Measurements from ENCODE around the gene HDGF.
A peak's percentile ranks its signal among the peaks of the same experiment; 100 is the strongest.
"Not testable (repeated sequence)": the region's sequence is repeated elsewhere in the genome, so short reads cannot be mapped to it uniquely, and the experiment has no call there.

Gene HDGF

DNA sequence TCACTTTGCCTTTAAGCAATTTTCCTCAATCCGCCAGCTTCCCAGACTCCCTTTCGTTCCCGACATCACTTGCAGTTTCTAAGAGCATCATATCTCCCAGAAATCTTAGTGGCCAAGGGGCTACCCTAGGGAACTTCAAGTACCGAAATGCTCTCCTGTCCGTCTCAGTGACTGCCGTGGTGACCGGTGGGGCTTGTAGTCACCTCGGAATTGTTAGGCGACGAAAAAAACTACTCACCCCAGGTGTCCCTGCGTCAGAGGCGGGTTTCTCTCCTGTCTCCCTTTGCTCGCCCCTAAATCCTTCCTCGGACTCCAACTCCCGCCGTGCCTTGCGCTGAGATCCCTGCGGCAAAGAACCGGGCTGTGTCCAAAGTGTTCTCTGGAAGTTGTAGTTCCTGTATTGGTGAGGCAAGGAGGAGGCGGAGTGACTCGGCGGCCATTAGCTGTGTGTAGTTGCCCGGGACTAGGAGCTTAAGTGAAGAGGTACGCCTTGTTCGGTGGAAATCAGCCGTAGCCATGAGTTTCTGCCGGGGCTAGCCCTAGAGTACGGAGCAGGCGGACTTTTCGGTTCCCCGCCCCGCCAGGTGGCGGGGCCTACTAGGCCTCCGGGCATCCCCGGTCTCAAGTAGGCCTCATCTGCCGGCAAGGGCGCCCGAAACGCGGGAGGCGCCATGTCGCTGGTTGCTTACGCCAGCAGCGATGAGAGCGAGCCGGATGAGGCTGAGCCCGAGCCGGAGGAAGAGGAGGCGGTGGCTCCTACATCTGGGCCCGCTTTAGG is 15.8 kb upstream of the HDGF start, which contains the start of gene PRCC:
Gene PRCC, plus strand, starts transcription at position 435 of the 778 bp plus-strand sequence. Its CDS starts 237 bp downstream, at position 672.
- peak; percentile 100 for DNase-seq (ENCODE audit: low spot score)

- peak; percentile 40 for DNase-seq (ENCODE audit: low spot score)
Observed at GRCh38 chr1:156766298-156767100, 15.0 kb upstream of the HDGF start.

GRCh38 chr1:156765666-156766065 is 14.2 kb upstream of the HDGF start:
- no peak for DNase-seq (ENCODE audit: low spot score)

DNA sequence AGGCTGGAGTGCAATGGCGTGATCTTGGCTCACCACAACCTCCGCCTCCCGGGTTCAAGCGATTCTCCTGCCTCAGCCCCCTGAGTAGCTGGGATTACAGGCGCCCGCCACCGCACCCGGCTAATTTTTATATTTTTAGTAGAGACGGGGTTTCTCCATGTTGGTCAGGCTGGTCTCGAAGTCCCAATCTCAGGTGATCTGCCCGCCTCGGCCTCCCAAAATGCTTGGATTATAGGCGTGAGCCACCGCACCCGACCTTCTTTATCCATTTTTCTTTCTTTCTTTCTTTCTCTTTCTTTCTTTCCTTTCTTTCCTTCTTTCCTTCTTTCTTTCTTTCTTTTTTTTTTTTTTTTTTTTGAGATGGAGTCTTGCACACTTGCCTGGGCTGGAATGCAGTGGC is 13.7 kb upstream of the HDGF start:
- DNase-seq (ENCODE audit: low spot score): not testable (repeated sequence)

GRCh38 chr1:156760796-156761104 is 9.3 kb upstream of the HDGF start:
- DNase-seq (ENCODE audit: low spot score): no peak

GRCh38 chr1:156760092-156760795 is 8.8 kb upstream of the HDGF start:
- no peak for DNase-seq (ENCODE audit: low spot score)

- DNase-seq (ENCODE audit: low spot score): not testable (repeated sequence)
Observed at GRCh38 chr1:156757572-156758253, 6.2 kb upstream of the HDGF start.

- no peak for DNase-seq (ENCODE audit: low spot score)
Observed at GRCh38 chr1:156756355-156756754, 4.9 kb upstream of the HDGF start.

GRCh38 chr1:156755527-156755950 is 4.1 kb upstream of the HDGF start:
- no peak for DNase-seq (ENCODE audit: low spot score)

GRCh38 chr1:156754219-156754618 is 2.7 kb upstream of the HDGF start:
- DNase-seq (ENCODE audit: low spot score): no peak

- DNase-seq (ENCODE audit: low spot score): no peak
Observed at GRCh38 chr1:156752843-156753482, 1.5 kb upstream of the HDGF start.

DNA sequence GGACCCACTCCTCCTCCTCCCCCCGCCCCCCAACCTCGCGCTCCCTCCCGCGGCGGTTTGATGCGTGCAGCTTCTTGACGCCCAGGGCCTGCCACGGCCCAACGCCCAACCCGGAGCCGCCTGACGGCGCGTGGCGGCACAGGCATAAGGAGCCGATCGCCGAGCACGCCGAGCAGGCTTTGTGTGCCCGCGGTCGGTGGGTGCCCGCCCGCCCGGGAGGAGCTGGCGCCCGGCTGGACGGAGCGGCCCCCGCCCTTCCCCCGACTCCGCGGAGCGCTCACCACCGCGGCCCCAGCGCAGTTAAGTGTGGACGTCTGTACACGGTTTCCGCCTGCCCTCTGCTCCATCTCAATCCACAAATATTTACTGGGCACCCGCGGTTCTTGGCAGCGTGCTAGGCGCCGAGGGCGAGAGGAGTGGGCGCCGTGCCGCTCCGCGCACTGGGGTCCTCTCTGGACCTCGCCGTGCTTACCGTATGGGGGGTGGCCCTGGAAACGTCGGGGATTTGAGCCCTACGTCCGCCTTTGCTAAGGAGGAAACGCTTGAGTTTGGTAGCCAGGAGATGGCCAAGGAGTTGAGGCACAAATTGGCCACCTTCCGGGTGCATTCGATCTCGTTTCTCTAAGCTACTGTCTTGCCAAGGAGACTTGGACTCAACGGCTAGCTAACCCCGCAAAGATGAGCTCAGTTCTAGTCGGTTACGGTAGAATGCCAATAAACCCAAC is 444 bp upstream of the HDGF start:
- peak; percentile 98 for DNase-seq (ENCODE audit: low spot score)

- DNase-seq (ENCODE audit: low spot score): no peak
Observed at GRCh38 chr1:156750711-156751450, 594 bp downstream of the HDGF start.

- DNase-seq (ENCODE audit: low spot score): no peak
Observed at GRCh38 chr1:156750191-156750672, 1.2 kb downstream of the HDGF start.

DNA sequence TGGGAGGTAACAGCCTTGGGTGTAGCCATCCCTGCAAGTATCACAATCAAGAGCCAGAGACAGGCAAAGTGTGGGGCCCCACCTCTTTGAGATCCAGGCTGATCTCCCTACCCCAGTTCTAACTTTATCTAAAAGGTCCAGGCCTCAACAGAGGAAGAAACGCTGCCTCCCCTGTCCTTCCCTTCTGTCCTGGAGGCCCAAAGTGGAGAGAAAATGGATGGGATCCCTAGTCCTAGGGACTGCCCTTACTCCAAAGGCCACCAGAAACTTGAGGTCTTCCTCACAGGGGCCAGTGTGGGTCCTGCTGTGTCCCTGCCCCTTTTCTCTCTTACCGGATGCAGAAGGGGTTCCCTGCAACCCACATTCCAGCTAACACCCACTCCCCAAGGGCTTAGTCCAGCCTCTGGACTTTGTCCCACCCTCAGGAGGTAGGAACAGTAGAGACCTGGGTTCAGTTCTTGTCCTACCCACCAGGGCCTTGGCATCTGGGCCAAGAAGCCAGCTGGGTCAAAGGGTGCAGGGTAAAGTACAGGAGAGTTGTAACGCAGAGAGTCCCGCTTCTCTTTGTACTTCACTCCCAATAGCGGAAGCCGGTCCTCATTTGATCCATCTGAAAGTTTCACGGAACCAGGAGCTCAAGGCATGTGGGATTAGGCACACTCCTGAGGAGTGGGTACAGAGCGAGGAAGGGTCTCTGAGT is 1.9 kb downstream of the HDGF start:
- no peak for DNase-seq (ENCODE audit: low spot score)

DNA sequence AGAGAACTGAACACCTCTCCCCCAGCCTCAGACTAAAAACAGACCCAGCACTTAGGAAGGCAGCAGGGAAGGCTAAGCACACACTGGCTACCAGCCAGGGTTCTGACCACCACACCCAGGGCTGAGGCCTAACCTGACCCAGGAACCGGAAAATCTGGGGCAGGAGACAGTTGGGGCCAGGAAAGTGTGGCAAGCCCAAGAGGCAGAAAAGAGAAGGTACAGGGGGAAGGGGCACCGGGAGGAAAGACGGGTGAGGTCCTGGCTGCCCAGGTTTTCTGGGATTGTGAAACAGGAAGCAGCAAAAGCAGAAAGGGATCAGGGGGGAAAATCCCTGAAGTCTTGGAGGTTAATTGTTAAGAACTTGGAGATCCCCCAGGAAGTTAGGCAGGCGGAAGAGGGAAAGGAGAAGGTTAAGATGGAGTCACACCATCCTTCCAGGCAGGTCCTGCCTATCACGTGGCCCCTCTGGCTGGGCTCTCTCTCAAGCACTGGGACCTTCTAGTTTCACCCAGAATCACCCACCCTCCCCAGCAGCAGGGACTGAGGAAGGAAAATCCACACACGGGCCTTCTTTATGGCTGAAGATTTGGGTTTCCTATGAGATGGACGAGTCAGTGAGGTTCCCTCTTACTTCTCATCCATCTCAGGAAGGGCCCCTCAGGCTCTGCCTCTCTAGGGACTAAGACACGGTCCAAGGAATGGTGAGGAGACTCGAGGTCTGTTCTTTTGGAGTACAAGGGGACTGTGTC is 2.6 kb downstream of the HDGF start:
- no peak for DNase-seq (ENCODE audit: low spot score)

DNA sequence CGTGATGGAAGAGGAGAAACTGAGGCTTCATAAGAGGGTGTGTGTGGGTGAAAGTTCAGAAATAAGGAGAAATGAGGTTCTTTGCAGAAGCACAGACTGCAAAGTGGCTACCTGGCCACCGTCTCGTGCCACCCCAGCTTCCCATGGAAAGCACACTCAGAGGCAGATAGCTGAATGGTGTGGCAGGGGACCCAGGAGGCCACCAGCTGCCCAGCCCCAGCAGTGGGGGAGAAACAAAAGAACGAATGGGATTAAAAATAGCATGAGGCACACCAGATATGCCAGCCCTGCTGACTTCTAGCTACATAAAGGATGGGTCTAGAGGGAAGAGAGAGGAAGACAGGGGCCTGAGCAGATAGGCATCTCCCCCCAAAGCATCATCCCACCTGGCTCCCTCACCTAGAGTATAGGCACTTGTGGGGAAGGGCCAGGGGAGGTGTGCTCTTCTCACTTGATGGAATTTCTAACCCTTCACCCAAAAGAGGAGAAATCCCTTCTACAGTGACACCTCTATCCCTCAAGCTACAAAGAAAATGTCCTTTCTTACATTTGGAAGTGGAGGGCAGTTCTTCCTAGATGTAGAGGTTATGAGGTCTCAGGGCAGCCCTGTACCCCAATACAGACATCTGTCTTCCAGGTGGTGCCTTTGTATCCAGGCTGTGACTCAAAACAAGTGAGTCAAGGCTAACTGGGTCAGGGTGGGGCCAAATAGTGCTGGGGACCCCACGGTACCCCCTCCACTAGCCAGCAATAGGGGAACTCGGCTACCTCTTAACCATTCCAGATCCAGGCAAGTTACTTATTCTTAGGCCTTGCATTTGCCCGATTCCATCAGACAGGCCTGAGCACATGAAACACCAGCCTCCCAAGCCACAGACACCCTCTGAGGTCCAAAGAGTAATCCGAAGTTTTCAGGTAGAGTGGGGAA is 3.5 kb downstream of the HDGF start:
- no peak for DNase-seq (ENCODE audit: low spot score)

All from Ammon's horn (tissue), 1 donor.